Measurements from ENCODE around the gene H2BK1. TPM values are rescaled to one million over a fixed set of nuclear protein-coding genes. Genes with fewer than 3 reads are reported as not detected.

Gene H2BK1
- total RNA-seq = not detected in 2 replicates

DNA sequence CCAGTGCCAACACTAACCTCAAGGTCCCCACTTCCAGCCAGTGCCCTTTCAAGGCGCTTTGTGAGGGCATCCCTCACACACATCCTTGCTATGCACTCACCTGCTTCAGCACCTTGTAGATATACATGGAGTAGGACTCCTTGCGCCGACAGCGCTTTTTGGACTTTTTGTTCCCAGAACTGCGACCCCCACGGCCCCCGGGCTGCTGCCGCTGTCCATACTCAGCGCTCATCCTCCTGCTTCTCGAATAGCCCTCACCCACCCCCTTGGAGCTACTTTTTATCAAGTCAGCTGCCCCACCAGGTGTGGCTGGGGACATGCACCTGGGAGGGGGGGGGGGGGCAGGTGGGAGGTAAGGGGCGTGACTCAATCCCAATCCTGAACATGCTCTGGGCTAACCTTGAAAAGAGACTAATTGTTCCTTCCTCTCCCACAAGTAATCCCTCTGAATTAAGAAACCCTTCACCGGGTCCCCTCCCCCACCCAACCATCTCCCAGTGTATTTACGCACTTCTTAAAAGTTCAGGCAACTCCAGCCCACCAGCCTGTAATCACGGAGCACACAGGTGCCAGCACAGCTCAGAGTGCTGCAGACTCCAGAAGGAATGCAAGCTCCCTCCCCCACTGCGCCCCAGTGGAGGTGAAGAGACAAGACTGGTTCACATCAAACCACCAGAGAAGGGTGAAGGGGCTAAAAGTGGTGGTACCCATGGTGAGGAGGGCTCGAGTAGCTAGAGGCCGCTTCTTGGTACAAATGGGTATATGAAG, at the start of gene H2BK1:
Gene H2BK1, minus strand, starts transcription at position 402 of the 768 bp plus-strand sequence. Its CDS starts 170 bp downstream, at position 232.

DNA sequence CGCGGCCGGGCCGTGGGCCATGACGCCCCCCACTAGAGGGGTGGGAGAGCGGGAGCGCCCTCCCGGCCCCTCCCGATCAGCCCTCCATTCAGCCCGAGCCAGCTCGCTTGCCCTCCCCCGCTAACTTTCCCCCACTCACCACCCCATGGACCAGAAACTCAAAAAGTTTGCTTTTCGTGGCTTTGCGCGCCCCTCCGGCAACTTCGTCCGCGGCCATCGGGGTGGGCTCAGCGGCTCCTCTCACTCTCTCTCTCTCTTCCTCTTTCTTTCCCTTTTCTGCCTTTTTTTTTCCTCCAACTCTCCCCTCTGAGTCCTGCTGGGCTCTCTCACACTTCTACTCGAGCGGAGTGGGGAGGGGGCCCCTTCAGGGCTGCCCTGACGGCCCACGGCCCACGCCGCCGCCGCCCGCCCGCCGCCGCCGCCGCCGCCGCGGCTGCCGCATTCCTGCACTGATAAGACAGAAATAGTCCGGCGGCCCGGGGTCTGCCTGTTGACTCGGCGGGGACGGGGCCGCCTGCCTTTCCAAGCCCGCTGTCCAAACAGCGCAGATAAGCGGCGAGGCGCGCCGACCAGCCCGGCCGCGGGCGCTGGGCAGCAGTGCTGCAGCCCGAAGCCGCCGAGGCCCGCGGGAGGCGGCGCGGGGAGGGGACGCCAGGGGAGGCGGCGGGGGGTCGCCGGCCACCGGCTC, 38.2 kb upstream of the H2BK1 start, which contains the start of gene SMARCD3:
Gene SMARCD3, minus strand, starts transcription at position 349 of the 688 bp plus-strand sequence. Its CDS starts 132 bp downstream, at position 217.

GRCh38 chr7:151232091-151232916, 22.0 kb upstream of the H2BK1 start, which contains the start of gene CHPF2:
Gene CHPF2, plus strand, starts transcription at chr7:151232483. Its CDS starts 1,529 bp downstream, at chr7:151234012.

GRCh38 chr7:151226875-151227782, 16.8 kb upstream of the H2BK1 start, which contains the start of gene ABCF2:
Gene ABCF2, minus strand, starts transcription at chr7:151227205. Its CDS starts 747 bp downstream, at chr7:151226458.

DNA sequence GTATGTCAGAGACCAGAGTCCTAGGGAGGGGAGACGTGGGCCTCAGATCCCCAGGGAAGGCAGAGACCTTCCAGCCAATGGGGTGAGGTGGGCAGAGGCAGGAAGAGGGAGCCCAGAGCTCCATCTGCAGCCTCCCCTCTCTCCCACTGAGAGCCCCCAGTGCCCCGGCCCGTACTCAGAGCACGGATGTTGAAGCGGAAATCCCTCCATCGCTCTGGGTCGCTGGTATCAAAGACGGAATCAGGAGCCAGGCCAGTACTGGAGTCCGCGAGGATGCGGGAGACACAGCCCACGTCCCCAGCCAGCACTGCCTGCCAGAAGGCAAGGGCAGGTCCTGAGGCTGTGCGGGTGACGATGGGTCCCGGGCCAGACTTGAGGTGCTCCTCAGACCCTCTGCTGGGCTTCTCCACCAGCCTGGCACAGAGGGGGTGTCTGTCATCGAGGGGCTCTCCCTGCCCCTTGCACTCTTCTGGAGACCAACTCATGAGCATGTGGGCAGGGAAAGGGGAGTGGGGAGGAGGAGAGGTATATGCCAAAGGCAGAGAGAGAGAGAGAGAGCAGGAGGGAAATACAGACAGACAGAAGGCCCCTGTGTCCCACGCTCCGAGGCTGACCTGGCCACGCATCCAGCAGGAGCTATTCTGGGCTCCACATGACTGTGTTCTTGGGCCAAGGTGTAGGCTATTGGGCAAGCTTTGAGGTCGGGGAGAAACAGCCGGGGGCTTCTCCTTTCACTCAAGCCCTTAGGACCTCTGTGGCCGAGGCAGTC, 23.5 kb downstream of the H2BK1 start, which contains the start of gene ASB10:
Gene ASB10, minus strand, starts transcription at position 611 of the 769 bp plus-strand sequence. Its CDS starts 120 bp downstream, at position 491.

DNA sequence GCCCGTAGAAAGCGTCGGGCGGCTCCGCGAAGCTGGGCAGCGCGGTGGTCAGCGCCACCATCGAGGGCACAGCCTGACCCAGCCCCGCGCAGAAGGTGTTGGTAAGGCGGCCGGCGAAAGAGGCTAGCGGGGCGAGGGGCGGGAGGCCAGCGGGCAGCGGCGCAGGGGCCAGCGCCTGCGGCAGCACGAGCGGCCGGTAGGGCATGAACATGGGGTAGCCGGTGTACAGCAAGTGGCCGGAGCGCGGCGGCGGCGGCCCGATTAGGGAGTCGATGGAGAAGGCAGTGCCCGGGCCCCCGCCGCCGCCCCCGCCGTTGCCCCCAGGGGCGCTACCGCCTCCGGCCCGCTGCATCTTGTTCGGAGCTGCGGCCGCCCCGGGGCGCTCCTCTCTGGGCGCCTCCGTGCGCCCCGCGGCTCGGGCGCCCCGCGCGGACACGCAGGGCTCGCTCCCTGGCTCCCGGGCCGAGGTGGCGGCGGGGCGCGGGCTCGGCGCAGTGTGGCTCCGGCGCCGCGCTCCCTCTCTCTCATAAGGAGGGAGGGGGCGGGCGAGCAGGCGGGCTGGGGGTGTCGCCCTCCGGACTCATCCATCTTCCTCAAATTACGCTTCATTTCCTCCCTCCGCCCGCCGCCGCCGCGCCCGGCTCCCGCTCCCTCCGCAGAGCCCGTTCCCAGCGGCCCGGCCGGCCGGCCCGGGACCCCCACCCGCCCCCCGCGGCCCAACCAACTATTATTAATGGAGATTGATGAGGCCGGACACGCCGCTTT, 42.9 kb downstream of the H2BK1 start, which contains the start of gene GBX1:
Gene GBX1, minus strand, starts transcription at position 498 of the 765 bp plus-strand sequence. Its CDS starts 146 bp downstream, at position 352.

Other genes with a start within 250 kb of the H2BK1 start
- gene KCNH2, start 232.2 kb downstream of the H2BK1 start, total RNA-seq = 0.33 TPM in 1 of 2 replicates, not detected in the other
- gene NOS3, start 219.5 kb downstream of the H2BK1 start, total RNA-seq = 0.99 and 2.0 TPM in 2 replicates
- under 0.01 and 0.15 TPM in 2 replicates for gene ATG9B, start 186.0 kb downstream of the H2BK1 start, total RNA-seq
- 37.2 and 43.6 TPM in 2 replicates for gene ABCB8, start 182.0 kb downstream of the H2BK1 start, total RNA-seq
- gene ASIC3, start 162.0 kb downstream of the H2BK1 start, total RNA-seq = 0.17 TPM in 1 of 2 replicates, not detected in the other
- 19.1 and 19.2 TPM in 2 replicates for gene CDK5, start 152.6 kb downstream of the H2BK1 start, total RNA-seq
- 66.5 and 96.1 TPM in 2 replicates for gene SLC4A2, start 150.9 kb downstream of the H2BK1 start, total RNA-seq
- 72.9 and 108 TPM in 2 replicates for gene FASTK, start 129.7 kb downstream of the H2BK1 start, total RNA-seq
- 25.5 and 32.6 TPM in 2 replicates for gene TMUB1, start 127.0 kb downstream of the H2BK1 start, total RNA-seq
- 42.0 and 71.3 TPM in 2 replicates for gene AGAP3, start 124.0 kb downstream of the H2BK1 start, total RNA-seq
- not detected in 2 replicates for gene GBX1, start 42.8 kb downstream of the H2BK1 start, total RNA-seq
- not detected in 2 replicates for gene ASB10, start 23.2 kb downstream of the H2BK1 start, total RNA-seq
- gene ABCF2, start 16.7 kb upstream of the H2BK1 start, total RNA-seq = 64.7 and 65.2 TPM in 2 replicates
- 71.4 and 127 TPM in 2 replicates for gene CHPF2, start 22.0 kb upstream of the H2BK1 start, total RNA-seq
- 27.3 and 47.0 TPM in 2 replicates for gene SMARCD3, start 38.2 kb upstream of the H2BK1 start, total RNA-seq
- 41.5 and 52.1 TPM in 2 replicates for gene NUB1, start 131.3 kb upstream of the H2BK1 start, total RNA-seq
- 3.8 TPM in 1 of 2 replicates, not detected in the other for gene WDR86, start 199.6 kb upstream of the H2BK1 start, total RNA-seq
- gene CRYGN, start 229.7 kb upstream of the H2BK1 start, total RNA-seq = 0.58 and 0.83 TPM in 2 replicates

Data from smooth muscle cell of trachea (primary cell).